HG02610 (cell line): ENCODE measurements around the gene EVI5L.
"Not testable (repeated sequence)": the region's sequence is repeated elsewhere in the genome, so short reads cannot be mapped to it uniquely, and the experiment has no call there.

ENCODE experiments used
- ATAC-seq: cut with Tn5 transposase; IDR thresholded peaks from one replicate; pipeline ENCODE4 v1.9.1; 2021; ENCODE audit warnings: mild to moderate bottlenecking, moderate library complexity; ENCODE audit not compliant: unreplicated experiment

Gene EVI5L

DNA sequence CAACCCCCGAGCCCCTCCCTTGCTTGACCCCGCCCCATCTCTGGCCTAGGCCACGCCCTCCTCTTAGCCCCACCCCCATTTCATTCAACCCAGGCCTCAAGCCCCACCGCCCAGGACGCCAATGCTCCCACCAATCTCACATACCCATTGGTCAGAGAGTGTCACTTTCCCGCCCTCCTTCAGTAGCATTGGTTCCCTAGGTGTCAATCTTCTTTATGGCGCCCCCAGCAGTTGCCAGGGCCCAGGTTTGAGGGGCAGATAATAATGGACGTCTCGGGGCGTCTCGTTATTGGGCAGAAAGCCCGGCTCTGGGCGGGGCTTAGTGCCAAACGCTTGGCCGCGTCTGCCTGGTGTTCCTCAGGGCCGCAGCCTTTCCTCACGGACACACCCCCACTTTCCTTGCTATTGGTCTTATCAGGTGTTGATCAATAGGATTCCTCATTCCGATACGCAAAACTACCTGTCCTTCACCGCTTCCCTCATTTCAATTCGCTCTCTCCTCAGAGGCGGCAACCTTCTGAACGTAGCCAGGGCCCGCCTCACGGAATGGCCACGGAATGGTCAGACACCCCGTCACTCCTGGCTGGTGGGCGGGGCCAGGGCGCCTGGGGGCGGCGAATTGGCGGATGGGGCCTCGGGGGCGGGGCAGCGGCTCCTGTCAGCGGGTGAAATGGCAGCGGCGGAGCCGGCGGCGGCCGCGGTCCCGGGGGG lies at the start of gene EVI5L:
Gene EVI5L, plus strand, starts transcription at position 658 of the 711 bp plus-strand sequence. CDS start 16,325 bp downstream, outside the sequence.
- peak; percentile 85 for ATAC-seq

DNA sequence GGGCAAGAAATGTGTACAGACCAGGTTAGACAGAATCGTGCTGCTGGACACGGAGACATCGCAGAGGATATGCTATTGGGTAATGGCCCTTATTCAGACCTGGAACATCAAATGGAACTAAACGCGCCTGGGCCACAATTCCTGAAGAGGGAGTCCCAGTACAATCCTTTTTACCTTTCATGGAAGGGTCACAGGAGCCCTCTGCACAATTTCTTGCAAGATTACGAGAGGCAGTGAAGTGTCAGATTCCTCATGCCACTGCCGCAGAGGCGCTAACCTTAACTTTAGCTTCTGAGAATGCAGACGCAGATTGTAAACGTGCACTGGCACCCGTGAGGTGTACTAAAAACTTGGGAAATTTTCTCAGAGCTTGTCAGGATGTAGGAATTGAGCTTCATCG lies 48.9 kb upstream of the EVI5L start:
- ATAC-seq = no peak

DNA sequence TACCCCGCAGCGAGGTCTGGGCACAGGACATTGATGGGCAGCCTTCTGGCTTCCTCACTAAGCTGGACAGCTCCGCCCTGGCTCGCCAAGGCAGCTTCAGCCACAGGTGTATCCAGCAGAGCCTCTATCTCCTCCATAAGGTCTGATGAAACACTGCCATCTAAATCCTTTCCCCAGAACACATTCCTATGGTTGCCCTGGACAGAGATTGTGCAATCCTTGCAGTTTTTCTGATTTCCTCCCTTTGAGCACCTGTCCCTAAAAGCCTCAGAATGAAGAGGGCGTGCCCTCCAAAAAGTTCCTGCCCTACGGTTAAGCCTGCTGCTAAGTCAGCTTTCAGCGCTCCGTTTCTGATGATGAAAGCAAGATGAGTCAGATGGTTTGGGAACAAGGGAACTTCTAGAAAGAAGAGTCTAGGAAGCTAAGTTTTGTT lies 46.0 kb upstream of the EVI5L start:
- ATAC-seq = no peak

DNA sequence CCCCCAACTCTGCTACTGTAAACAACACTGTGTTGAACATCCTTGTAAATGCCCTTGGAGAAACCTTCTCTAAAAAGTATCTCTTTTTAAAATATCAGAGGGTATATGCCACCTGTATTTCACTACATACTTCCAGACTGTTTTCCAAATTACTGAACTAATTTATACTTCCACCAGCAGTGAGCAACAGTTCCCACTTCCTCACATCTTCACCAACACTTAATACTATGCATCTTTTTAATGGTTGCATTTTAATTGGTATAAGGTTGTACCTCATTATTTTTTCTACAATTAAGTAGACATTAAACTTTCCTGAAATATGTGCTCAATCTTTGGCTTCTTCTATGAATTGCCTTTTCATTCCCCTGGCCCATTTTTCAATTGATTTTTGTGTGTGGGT lies 45.2 kb upstream of the EVI5L start:
- ATAC-seq = no peak

DNA sequence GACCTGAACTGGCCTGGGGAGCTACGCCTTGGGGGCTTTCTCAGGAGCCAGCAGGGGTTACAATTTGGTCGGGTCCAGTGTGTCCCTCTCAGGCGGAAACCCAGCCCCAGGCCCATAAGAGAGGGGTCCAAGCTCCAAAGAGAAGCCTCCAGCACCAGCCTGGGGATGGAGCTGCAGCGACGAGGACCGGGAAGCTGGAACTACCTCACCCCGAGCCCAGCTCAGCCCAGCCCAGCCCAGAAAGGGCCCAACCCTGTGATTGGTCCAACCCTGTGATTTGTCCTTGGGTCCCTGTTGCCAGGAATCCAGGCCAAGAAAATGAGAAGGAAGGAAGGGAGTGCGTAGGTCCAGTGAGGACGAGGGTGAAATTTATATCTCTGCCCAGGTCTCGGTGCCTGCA lies 42.9 kb upstream of the EVI5L start:
- ATAC-seq = no peak

DNA sequence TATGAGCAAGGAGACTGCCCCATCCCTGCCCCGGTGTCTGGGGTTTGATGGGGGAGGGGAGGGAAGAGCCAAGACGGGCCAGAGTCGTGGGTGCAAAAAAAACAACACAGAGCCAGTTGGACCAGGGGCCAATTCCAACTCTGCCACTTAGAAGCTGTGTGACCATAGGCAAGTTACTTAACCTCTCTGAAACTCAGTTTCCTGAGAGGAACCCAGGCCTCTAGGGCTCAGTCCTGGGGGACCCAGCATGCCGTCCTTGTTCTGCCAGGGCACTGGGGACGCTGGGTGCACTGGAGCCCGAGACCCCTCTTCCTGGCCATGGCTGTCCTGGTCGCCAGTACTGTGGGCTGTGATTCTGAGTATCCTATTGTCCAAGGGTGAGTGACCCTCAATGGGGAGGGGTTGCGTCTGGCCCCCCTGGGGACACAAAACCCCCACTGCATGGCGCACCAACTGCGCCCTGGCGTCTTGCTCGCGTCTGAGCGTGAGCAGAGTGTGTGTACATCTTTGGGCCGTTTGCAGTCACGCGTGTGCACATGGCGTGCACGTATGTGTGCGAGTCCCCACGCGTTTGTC lies 42.3 kb upstream of the EVI5L start:
- ATAC-seq = no peak

DNA sequence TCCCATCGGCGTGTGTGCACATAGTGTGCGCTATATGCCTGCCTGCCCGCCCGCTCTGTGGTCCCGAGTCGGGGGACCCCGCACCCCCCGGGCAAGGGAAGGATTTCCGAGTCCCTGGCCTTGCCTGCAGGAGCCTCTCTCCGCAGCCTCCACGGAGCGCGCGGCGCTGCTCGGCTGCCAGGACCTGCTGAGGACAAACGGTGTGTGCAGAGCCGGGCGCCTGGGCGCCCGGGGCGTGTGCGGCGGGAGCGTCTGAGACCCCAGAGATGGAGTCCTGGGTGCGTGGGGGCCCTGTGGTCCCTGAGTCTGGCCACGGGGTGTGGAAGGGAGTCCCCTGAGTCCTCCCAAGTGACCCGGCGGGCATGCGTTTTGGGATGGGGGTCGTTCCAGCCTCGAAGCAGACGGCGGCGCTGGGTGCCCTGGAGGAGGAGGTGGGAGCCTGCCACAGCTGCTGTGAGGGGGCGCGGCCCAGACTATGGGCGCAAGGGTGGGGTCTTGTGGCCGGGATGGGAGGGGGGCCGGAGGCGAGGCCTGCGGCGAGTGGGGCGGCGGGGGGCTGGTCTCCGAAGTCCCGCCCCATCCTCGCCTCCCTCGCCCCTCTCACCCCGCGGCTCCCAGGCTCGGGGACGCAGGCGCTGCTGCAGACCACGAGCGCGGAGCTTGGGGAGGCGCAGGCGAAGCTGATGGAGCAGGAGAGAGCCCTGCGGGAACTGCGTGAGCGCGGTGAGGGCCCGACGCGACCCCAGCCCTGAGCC lies 41.7 kb upstream of the EVI5L start:
- ATAC-seq = no peak

DNA sequence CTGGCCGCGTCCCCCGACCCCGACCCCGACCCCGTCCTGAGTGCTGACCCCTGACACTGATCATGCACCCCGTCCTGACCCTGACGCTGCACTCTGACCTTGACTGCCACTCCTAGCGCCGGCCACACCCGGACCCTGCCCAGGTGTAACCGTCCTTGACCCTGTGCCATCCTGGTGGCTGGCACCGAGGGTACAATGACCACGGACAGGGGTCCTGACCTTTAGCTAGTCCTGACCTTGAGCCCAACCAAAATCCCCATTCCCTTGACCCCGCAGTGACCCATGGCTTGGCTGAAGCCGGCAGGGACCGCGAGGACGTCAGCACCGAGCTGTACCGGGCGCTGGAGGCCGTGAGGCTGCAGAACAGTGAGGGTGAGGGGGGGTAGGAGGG lies 41.1 kb upstream of the EVI5L start:
- ATAC-seq = no peak

DNA sequence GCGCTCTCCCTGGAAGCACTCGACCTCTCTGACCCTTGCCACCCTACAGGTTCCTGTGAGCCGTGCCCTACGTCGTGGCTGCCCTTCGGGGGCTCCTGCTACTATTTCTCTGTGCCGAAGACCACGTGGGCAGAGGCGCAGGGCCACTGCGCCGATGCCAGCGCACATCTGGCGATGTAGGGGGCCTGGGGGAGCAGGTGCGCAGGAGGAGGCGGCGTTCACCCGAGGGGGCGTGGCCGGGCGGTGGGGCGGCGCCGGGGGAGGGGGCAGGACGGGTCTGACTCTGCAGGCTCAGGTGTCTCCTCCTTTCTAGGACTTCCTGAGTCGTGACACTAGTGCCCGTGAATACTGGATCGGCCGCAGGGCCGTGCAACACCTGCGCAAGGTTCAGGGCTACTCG lies 40.6 kb upstream of the EVI5L start:
- ATAC-seq = no peak

DNA sequence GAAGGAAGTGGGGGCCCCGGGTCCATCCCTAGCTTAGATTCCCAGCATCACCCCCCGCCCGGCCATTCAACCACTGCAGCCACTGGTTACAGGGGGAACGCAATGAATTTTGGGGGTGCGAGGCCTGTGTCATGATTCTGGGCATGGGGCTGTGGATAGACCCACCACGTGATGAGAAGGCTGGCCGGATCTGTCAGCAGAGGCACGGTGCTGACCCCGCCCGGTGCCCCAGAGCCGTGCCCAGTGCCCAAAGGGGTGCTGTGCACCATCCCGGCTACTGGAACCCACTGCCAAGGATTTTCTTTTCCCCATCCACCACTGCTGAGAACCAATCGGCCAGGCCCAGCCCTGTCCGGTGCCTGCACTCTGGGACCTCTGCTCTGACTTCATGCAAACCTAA lies 39.6 kb upstream of the EVI5L start:
- no peak for ATAC-seq

DNA sequence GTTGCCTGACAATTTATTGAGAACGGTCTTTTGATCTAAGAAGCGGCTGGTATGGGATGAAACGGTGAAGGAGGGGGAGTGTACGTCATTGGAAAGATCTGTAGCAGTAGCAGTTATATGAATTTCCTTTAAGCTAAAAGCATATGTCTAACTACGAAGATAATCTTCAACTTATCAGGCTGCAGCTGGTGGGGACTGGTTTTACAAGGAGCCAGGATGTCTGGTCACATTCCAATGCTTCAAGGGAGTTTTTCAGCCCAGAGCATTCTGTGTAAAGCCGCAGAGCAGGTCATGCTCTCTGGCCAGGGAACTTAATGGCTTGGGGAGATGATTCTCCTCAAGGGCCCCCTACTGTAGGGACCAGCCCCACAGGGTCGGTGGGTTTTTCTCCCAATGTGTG lies 37.7 kb upstream of the EVI5L start:
- ATAC-seq = no peak

DNA sequence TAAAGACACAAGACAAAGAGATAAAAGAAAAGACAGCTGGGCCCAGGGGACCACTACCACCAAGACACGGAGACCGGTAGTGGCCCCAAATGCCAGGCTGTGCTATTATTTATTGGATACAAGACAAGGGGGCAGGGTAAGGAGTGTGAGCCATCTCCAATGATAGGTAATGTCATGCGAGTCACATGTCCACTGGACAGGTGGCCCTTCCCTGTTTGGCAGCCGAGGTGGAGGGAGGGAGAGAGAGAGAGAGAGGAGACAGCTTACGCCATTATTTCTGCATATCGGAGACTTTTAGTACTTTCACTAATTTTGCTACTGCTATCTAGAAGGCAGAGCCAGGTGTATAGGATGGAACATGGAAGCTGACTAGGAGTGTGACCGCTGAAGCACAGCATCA lies 37.3 kb upstream of the EVI5L start:
- not testable (repeated sequence) for ATAC-seq

DNA sequence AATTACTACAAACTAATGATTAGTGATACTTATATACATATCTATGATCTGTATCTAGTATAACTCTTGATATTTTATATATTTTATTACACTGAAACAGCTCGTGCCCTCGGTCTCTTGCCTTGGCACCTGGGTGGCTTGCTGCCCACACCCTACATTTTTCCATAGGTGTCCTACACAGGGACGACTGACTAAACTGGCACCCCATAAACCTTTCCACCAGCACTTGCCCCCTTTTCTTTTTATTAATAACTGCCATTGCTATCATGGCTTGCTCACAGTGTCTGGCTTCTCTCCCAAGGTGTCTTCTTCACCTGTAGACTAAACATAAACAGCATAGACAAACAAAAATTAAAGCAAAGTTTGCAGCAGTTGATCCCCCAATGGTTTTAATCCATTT lies 36.5 kb upstream of the EVI5L start:
- no peak for ATAC-seq

DNA sequence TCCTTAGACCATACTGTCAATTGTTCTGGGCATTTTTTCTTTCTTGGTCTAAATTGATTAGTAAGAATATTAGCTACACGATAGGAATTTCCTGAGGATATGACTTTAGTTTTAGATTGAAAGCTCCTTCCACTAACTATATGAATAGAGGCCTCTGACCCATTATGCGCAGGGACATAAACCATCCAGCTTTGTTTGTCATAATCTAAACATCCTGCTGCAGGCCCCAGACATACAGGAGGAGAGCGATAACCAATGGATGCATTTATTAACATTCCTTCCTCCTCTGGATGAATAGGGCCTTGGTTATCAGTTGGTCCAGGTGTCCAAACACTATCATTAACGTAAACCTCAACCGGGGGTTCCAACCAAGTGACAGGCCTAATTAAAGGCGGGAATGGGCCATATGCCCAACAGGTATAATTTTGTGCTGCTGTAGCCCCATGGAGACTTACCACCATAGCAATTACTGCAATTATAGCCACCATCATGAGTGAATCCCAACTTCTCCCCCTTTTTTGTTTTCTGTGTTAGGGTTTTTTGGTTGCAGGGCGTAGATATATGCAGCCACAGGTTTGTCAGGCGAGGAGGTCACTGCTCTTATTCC lies 34.4 kb upstream of the EVI5L start:
- ATAC-seq = no peak

DNA sequence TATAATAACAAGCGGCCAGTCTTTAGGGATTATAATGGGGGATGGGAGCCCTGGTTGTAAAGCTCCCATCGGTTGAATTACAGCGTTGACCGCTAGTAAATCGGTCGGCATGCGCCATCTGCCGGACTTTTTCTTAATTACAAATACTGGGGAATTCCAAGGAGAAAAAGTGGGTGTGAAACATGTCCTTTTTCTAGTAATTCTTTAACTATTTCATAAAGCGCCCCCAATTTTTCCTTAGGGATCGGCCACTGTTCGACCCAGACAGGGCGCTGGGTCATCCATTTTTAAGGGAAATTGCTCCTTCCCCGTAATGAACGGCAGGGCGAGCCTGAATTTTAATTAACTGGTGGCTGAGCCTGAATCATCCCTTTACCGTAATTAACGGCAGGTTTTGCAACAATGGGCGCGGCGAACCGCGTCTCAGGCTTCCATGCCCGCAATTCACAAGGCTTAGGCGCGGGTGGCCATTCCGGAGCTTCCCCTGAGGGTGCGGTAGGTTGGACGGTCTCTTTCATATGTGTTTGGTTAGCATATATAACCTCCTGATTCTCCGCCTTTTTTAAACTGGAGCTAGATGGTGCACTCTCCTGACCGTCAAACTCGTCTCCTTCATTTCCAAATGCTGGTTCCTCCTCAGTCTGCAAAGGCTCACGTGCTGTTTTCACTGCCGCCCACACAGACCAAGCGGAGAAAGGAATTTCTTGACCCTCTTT lies 30.2 kb upstream of the EVI5L start:
- ATAC-seq = no peak

DNA sequence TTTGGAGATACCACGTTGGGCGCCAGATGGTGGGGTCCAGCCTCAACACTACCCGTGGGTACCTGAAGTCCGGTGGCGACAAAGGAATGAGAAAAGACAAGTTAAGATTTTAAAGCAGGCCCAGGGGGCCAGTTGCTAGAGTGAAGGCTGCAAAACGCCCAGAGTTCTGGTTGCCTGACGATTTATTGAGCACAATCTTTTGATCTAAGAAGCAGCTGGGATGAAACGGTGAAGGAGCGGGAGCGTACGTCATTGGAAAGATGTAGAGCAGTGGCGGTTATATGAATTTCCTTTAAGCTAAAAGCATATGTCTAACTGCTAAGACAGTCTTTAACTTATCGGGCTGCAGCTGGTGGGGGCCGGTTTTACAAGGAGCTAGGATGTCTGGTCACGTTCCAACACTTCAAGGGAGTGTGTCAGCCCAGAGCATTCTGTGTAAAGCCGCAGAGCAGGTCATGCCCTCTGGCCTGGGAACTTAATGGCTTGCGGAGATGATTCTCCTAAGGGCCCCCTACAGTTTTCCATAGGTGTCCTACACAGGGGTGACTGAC lies 28.9 kb upstream of the EVI5L start:
- ATAC-seq = no peak

DNA sequence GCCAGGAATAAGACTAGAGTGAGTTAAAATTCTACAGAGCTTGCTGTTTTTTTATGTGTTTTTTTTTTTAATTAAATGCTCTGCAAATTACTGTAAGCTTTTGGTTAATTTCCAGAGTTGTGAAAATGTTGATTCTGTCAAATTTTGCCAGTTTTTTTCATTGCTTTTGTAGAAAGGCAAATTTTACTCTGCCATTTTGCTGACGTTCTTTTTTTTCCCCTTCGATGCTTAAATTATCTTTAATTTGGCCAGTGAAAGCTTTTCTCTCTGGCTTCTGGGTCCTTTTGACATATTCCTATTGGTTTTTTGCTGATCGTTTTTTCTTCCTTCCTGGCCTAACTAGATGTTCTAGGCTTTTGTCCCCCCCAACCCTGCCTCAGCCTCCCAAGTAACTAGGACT lies 23.8 kb upstream of the EVI5L start:
- ATAC-seq = no peak

DNA sequence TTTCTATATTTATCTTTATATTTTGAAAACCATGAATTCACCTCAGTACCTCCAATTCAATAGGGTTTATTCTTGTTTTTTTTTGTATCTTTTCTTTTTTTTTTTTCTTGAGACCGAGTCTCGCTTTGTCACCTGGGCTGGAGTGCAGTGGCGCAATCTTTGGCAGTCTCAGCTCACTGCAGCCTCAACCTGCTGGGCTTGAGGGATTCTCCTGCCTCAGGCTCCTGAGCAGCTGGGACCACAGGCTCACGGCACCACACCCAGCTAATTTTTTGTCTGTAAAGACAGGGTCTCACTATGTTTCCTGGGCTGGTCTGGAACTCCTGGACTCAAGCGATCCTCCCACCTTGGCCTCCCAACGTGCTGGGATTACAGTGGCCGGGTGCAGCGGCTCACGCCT lies 23.1 kb upstream of the EVI5L start:
- ATAC-seq = no peak

DNA sequence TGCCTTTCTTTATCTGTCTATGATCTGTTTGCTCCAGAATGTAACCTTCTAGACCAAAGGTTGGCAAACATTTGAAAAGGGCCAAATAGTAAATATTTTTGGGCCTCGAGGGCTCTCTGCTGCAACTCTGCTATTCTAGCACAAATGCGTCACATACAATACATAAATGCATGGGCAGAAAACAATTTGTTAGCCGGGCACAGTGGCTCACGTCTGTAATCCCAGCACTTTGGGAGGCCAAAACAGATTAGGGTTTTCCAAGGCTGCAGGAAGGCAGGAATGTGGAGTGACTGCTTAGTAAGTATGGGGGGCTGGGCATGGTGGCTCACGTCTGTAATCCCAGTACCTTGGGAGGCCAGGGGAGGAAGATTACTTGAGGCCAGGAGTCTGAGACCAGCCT lies 21.9 kb upstream of the EVI5L start:
- no peak for ATAC-seq

DNA sequence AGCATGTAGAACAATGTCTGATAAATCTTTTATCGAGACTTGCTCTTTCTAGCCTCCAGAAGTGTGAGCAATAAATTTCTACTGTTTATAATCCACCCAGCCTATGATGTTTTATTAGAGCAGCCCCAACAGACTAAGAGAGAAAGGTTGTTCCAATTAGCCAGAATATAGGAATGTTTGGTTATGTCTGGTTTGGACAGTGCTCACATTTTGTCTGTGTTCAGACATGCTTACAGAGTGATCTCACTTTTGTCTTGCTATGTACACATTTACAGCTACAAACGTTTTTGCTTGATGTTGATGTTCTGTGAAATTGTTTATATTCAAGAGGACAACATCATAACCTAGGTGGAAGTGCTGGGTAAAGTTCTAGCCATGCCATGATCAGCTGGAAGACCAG lies 18.0 kb upstream of the EVI5L start:
- ATAC-seq = no peak

DNA sequence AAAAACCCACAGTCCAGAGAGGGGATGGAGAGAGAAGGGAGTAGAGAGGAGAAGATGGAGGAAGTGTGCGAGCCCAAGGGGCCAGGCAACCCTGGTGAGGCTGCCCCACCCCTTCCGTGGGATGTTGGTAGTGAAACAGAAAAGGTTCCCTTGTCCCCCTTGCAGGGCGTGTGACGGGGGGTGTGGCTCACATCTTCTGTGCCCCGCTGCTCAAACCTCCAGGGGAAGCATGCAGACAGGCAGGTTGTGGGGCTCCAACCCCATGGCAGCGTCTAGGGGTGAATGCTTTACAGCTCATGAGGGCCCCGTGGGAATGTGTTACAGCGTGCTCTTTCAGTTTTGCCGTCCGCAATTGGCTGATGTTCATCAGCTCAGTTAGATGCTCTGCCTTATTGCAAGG lies 14.7 kb upstream of the EVI5L start:
- no peak for ATAC-seq
